SK-N-MC (cell line): ENCODE measurements around the gene OR51I2.

Experiments
- DNase-seq: peaks from one replicate; pipeline ENCODE4 v3.0.0-alpha.2; 2011; ENCODE audit warnings: low read depth, low spot score
- H3K27ac ChIP-seq: fragments of 200-600 bp; sonication (generic); 2 replicates; pipeline ENCODE4 v1.5.1; 2016; ENCODE audit warnings: mixed run types
- H3K36me3 ChIP-seq: fragments of 200-600 bp; sonication (generic); 2 replicates; pipeline ENCODE4 v1.6.1; 2017; ENCODE audit warnings: antibody characterized with exemption, low read length, mixed read lengths; ENCODE audit not compliant: insufficient read depth
- H3K4me3 ChIP-seq: fragments of 200-600 bp; sonication (generic); 2 replicates; pipeline ENCODE4 v1.5.1; 2016
- H3K9ac ChIP-seq: fragments of 200-600 bp; sonication (generic); 2 replicates; pipeline ENCODE4 v1.8.0; 2017; ENCODE audit warnings: mixed run types, mixed read lengths; ENCODE audit not compliant: insufficient read length
- H3K9me3 ChIP-seq: fragments of 200-600 bp; sonication (generic); 2 replicates; pipeline ENCODE4 v1.6.1; 2017; ENCODE audit warnings: low read depth, mild to moderate bottlenecking, antibody characterized with exemption, low read length, moderate library complexity, mixed read lengths
- EZH2 ChIP-seq: fragments of 200-600 bp; sonication (generic); IDR thresholded peaks from one replicate; pipeline ENCODE4 v1.6.1; 2017; ENCODE audit warnings: antibody characterized with exemption
- FOXP2 ChIP-seq: optimal IDR thresholded peaks from 2 replicates; pipeline ENCODE3; 2011; ENCODE audit warnings: mild to moderate bottlenecking, moderate library complexity; ENCODE audit not compliant: insufficient read depth; ENCODE audit errors: extremely low read length, control extremely low read depth
- POLR2AphosphoS5 ChIP-seq: IDR thresholded peaks from 2 replicates; pipeline ENCODE4 v1.6.1; 2012; ENCODE audit warnings: mild to moderate bottlenecking, low read depth, low read length, borderline replicate concordance

The OR51I2 gene

GRCh38 chr11:5499671-5500070, 50.5 kb downstream of the OR51I2 start:
- Histone ChIP-seq H3K9me3 (no peaks in the 10 kb centered on the region), H3K27ac (no peak overlapping the region), H3K4me3 (no peak overlapping the region), H3K36me3 (no peaks in the 10 kb centered on the region), H3K9ac (no peak overlapping the region)
- no peak for DNase-seq
- TF ChIP-seq POLR2AphosphoS5 = no peak
- TF ChIP-seq EZH2 = no peak
- TF ChIP-seq FOXP2 = no peak

GRCh38 chr11:5500393-5500801, 51.3 kb downstream of the OR51I2 start:
- no peak for DNase-seq
- no peak overlapping the region for H3K27ac ChIP-seq
- no peak for TF ChIP-seq POLR2AphosphoS5
- no peak for TF ChIP-seq EZH2
- TF ChIP-seq FOXP2 = no peak
- H3K4me3 ChIP-seq = no peak overlapping the region
- no peak overlapping the region for H3K9ac ChIP-seq
- no peaks in the 10 kb centered on the region for H3K9me3 ChIP-seq
- no peaks in the 10 kb centered on the region for H3K36me3 ChIP-seq

GRCh38 chr11:5504403-5504921, 55.3 kb downstream of the OR51I2 start:
- Histone ChIP-seq H3K4me3 (no peak overlapping the region), H3K9ac (no peak overlapping the region), H3K27ac (no peak overlapping the region), H3K9me3 (no peaks in the 10 kb centered on the region), H3K36me3 (no peaks in the 10 kb centered on the region)
- DNase-seq = no peak
- TF ChIP-seq EZH2 = no peak

- no peak for DNase-seq
- Histone ChIP-seq H3K9me3 (no peaks in the 10 kb centered on the region), H3K27ac (no peak overlapping the region), H3K36me3 (no peaks in the 10 kb centered on the region), H3K4me3 (no peak overlapping the region), H3K9ac (no peak overlapping the region)
- TF ChIP-seq POLR2AphosphoS5 (no peak), FOXP2 (no peak), EZH2 (no peak)
These were observed 56.4 kb downstream of the OR51I2 start for GRCh38 chr11:5505363-5506048.
